K562 (cell line): ENCODE data around the gene EIPR1. TPM values are rescaled to one million over a fixed set of nuclear protein-coding genes. Genes with fewer than 3 reads are reported as not detected.

Experiments
- ATAC-seq: fragments of 200-7000 bp; cut with Tn5 transposase; 3 replicates; pipeline ENCODE4 v1.9.1; 2020; ENCODE audit warnings: moderate library complexity
- BruUV-seq: library from RNA; stranded (reverse); fragments of 400-500 nt; replicated peaks from 2 replicates; lab custom pipeline; 2021; lab: Mats Ljungman, UMichigan
- CTCF ChIA-PET: fragments of 300-600 bp; formaldehyde crosslinking; extraction: SDS; loops from one replicate; lab custom pipeline; 2021; ENCODE audit warnings: low intra/inter-chr PET ratio; lab: Yijun Ruan, JAX
- POLR2A ChIA-PET: fragments of 300-600, 350-650 bp; sonication (Branson Sonifier 250); formaldehyde crosslinking; extraction: SDS; loops from one replicate; lab custom pipeline; 2021; ENCODE audit warnings: antibody characterized with exemption, inconsistent platforms; lab: Yijun Ruan, JAX
- DNase-seq, 4 experiments: peaks; one replicate each; pipeline versions ENCODE4 v3.0.0 to v3.0.0-alpha.2; 2011 to 2018; ENCODE audit warnings: low spot score in 3 of 4, mixed read lengths in 3 of 4; ENCODE audit errors: extremely low read depth in 1 of 4
- FAIRE-seq: peaks from 2 replicates; lab custom pipeline; 2011; peaks lifted over from hg19 to GRCh38; lab: Jason Lieb, UNC
- H2AFZ ChIP-seq: 2 replicates; pipeline ENCODE4 v1.6.0; 2011; ENCODE audit warnings: low read depth, low read length, control low read depth, inconsistent platforms
- H3K27ac ChIP-seq: fragments of 200-600 bp; 3 replicates; pipeline ENCODE4 v1.8.0; 2011; ENCODE audit warnings: low read depth, mild to moderate bottlenecking, control low read depth, inconsistent platforms, low read length, moderate library complexity, mixed read lengths; ENCODE audit errors: extremely low read depth
- H3K27me3 ChIP-seq, 2 experiments: fragments of 300-600 bp in 1 of 2; 2 replicates in 1 of 2; 3 replicates in 1 of 2; pipeline versions ENCODE4 v1.6.0 to v1.8.0; 2011; ENCODE audit warnings: inconsistent platforms in 2 of 2, low read length in 2 of 2, mild to moderate bottlenecking in 1 of 2, mixed read lengths in 1 of 2, moderate library complexity in 1 of 2; ENCODE audit not compliant: control insufficient read depth in 2 of 2, insufficient read depth in 2 of 2
- H3K36me3 ChIP-seq: fragments of 300-600 bp; 3 replicates; pipeline ENCODE4 v1.8.0; 2011; ENCODE audit warnings: mild to moderate bottlenecking, low read length, inconsistent platforms; ENCODE audit not compliant: control insufficient read depth, insufficient read depth
- H3K4me1 ChIP-seq, 2 experiments: fragments of 200-600 bp in 1 of 2; replicated peaks in 1 of 2; 2 replicates in 1 of 2; 3 replicates in 1 of 2; pipeline versions ENCODE4 v1.5.1 to v1.8.0; 2011; ENCODE audit warnings: inconsistent platforms in 2 of 2, low read length in 2 of 2, mild to moderate bottlenecking in 1 of 2, mixed read lengths in 1 of 2, moderate library complexity in 1 of 2; ENCODE audit not compliant: control insufficient read depth in 2 of 2, insufficient read depth in 2 of 2
- H3K4me2 ChIP-seq: 2 replicates; pipeline ENCODE4 v1.6.1; 2011; ENCODE audit warnings: low read length, control low read depth, inconsistent platforms, mixed read lengths; ENCODE audit not compliant: insufficient read depth
- H3K4me3 ChIP-seq: fragments of 200-600 bp; sonication (generic), shearing (Covaris generic); 2 replicates; pipeline ENCODE4 v1.5.1; 2016; ENCODE audit warnings: control low read depth, inconsistent platforms
- H3K79me2 ChIP-seq: fragments of 200-600 bp; 3 replicates; pipeline ENCODE4 v1.8.0; 2011; ENCODE audit warnings: low read length, inconsistent platforms; ENCODE audit not compliant: control insufficient read depth, insufficient read depth
- H3K9ac ChIP-seq, 2 experiments: 2 replicates each; pipeline versions ENCODE4 v1.6.0 to v1.6.1; 2011; ENCODE audit warnings: low read depth in 2 of 2, low read length in 2 of 2, control low read depth in 1 of 2, inconsistent platforms in 1 of 2, mild to moderate bottlenecking in 1 of 2, mixed read lengths in 1 of 2; ENCODE audit not compliant: insufficient read depth in 1 of 2
- H3K9me1 ChIP-seq: one replicate; pipeline ENCODE4 v1.6.0; 2011; ENCODE audit warnings: inconsistent platforms, mild to moderate bottlenecking, low read length, moderate library complexity; ENCODE audit not compliant: control insufficient read depth, insufficient read depth
- H3K9me3 ChIP-seq: replicated peaks from 2 replicates; pipeline ENCODE4 v1.5.1; 2011; ENCODE audit warnings: low read depth, low read length, inconsistent platforms; ENCODE audit not compliant: control insufficient read depth, insufficient read depth
- H4K20me1 ChIP-seq: replicated peaks from 2 replicates; pipeline ENCODE4 v1.6.1; 2011; ENCODE audit warnings: low read length, inconsistent platforms, mixed read lengths; ENCODE audit not compliant: control insufficient read depth, insufficient read depth
- CSDE1 ChIP-seq, 2 experiments: fragments of 450-650 bp; IDR thresholded peaks; 2 replicates each; pipeline ENCODE4 v1.6.1; 2016; ENCODE audit warnings: mild to moderate bottlenecking in 1 of 2
- ERF ChIP-seq: fragments of 450-650 bp; formaldehyde crosslinking; IDR thresholded peaks from 2 replicates; pipeline ENCODE4 v1.4.0; 2020; ENCODE audit warnings: mild to moderate bottlenecking, mixed read lengths
- GTF2E2 ChIP-seq: fragments of 200-800 bp; sonication (Bioruptor generic); IDR thresholded peaks from 2 replicates; pipeline ENCODE4 v1.6.1; 2016; ENCODE audit warnings: missing genetic modification characterization, missing compliant biosample characterization
- RBBP5 ChIP-seq: fragments of 200-600 bp; sonication (generic); IDR thresholded peaks from 2 replicates; pipeline ENCODE4 v1.6.1; 2012; ENCODE audit warnings: borderline replicate concordance, mild to moderate bottlenecking, low read length, control low read depth, inconsistent platforms; ENCODE audit not compliant: insufficient read depth, poor library complexity, severe bottlenecking
- SRSF9 ChIP-seq: fragments of 200-400 bp; formaldehyde crosslinking; IDR thresholded peaks from 2 replicates; pipeline ENCODE4 v1.6.1; 2017; ENCODE audit warnings: low read depth, low read length, borderline replicate concordance
- THAP12 ChIP-seq: fragments of 250-450 bp; sonication (Bioruptor Pico); IDR thresholded peaks from 2 replicates; pipeline ENCODE4 v1.9.0; 2021; ENCODE audit warnings: mild to moderate bottlenecking, inconsistent platforms
- ZBTB1 ChIP-seq: sonication (generic); formaldehyde crosslinking; IDR thresholded peaks from 2 replicates; pipeline ENCODE4 v1.8.1; 2023; ENCODE audit warnings: missing genetic modification reagents, low read depth, mild to moderate bottlenecking, borderline replicate concordance
- ZBTB33 ChIP-seq: sonication (generic); formaldehyde crosslinking; IDR thresholded peaks from 2 replicates; pipeline ENCODE4 v1.8.1; 2023; ENCODE audit warnings: mild to moderate bottlenecking, missing genetic modification reagents
- ZBTB49 ChIP-seq: sonication (generic); formaldehyde crosslinking; IDR thresholded peaks from 2 replicates; pipeline ENCODE4 v1.8.0; 2022; ENCODE audit warnings: missing genetic modification reagents, mild to moderate bottlenecking, borderline replicate concordance
- ZNF589 ChIP-seq: fragments of 200-800 bp; sonication (Bioruptor generic); IDR thresholded peaks from 2 replicates; pipeline ENCODE4 v1.6.1; 2016; ENCODE audit warnings: low read depth, missing genetic modification characterization, missing compliant biosample characterization
- ZNF695 ChIP-seq: fragments of 450-650 bp; formaldehyde crosslinking; IDR thresholded peaks from 2 replicates; pipeline ENCODE4 v1.4.0; 2020; ENCODE audit warnings: mild to moderate bottlenecking, moderate library complexity
- WGBS: fragments of 100-300 bp; shearing (Covaris generic); methylation state at CpG from one replicate; pipeline ENCODE4 v1.1.6; 2016; ENCODE audit warnings: low coverage, mixed read lengths; ENCODE audit not compliant: insufficient coverage; ENCODE audit errors: missing lambda C conversion rate; 5-methylcytosine and 5-hydroxymethylcytosine counted together
- in situ Hi-C: fragments of 300-500 bp; cut with MboI; formaldehyde crosslinking; loops from 4 replicates; pipeline ENCODE4 v1.15.0; 2018; ENCODE audit warnings: inconsistent platforms, mixed read lengths
- intact Hi-C: fragments of 100-400 bp; cut with micrococcal nuclease; formaldehyde crosslinking; loops from 2 replicates; pipeline ENCODE4 v1.14.2; 2022
- polyA plus RNA-seq, 8 experiments: library from polyadenylated mRNA; depleted of rRNA in 4 of 8; stranded (reverse) in 5 of 8; unstranded in 3 of 8; fragments of >200 nt; fragmentation: Nextera tagmentation in 2 of 8; fragmentation: Illumina TruSeq in 1 of 8; extraction: Ambion mirVana in 2 of 8; extraction: Trizol in 1 of 8; gene quantifications; 2 replicates each; pipeline versions ENCODE4 v1.2.1 to v1.2.3, GENCODE V29; 2011 to 2014; ENCODE audit warnings: inconsistent platforms in 1 of 8, missing spikeins in 1 of 8
- total RNA-seq, 7 experiments: library from RNA; depleted of rRNA in 6 of 7; stranded (reverse); fragments of >200 nt in 6 of 7; fragmentation: Illumina TruSeq in 2 of 7; extraction: Trizol in 2 of 7; gene quantifications; 2 replicates each; pipeline versions ENCODE4 v1.2.1 to v1.2.3, GENCODE V29; 2011 to 2021; ENCODE audit warnings: low replicate concordance in 1 of 7

EIPR1 gene
- total and polyA plus RNA-seq, 9 of the 15 experiments (the other 6 are each of a cell fraction or from before 2014, with no cell fraction given): 19.9 to 54.4 (median 35.9) TPM

GRCh38 chr2:3249476-3249962 is 128.1 kb downstream of the EIPR1 start:
- Histone ChIP-seq H3K4me2 (no peak overlapping the region), H3K27me3 (no peaks in the 10 kb centered on the region), H3K9me1 (no peaks in the 10 kb centered on the region), H3K9me3 (no peaks in the 10 kb centered on the region), H3K27ac (no peak overlapping the region), H2AFZ (no peak overlapping the region), H3K4me3 (no peak overlapping the region), H3K4me1 (no peaks in the 10 kb centered on the region; a peak in 1 of 5 replicates), H3K36me3 (no peaks in the 10 kb centered on the region), H4K20me1 (no peaks in the 10 kb centered on the region; the same call in 1 of the 2 replicates), H3K9ac (no peak overlapping the region), H3K79me2 (no peaks in the 10 kb centered on the region)
- 68% methylated on average over 2 of the region's 2 CpGs for WGBS
- in situ Hi-C loops: no loop called here
- ATAC-seq: no peak
- FAIRE-seq: no peak
- POLR2A ChIA-PET: interaction anchor here (0.6 kb wide), 1 partner anchor 47 kb away, joined by 4 read pairs; no protein-coding TSS in a partner anchor
- no peak for DNase-seq
- CTCF ChIA-PET: no interaction called here
- no TSS peak for BruUV-seq
- intact Hi-C loops: no loop called here
- TF ChIP-seq ZNF589 (CRISPR knock-in tag) (no peak), SRSF9 (no peak), ERF (CRISPR knock-in tag) (no peak), THAP12 (CRISPR knock-in tag) (no peak), RBBP5 (no peak), GTF2E2 (tag) (no peak), ZBTB1 (CRISPR knock-in tag) (no peak), ZBTB49 (CRISPR knock-in tag) (no peak), ZBTB33 (CRISPR knock-in tag) (no peak), CSDE1 (IDR thresholded peaks at IDR 0.05) (no peak), ZNF695 (no peak)
